Femur (tissue), 1 donor: Measurements from ENCODE around the gene BARX1.
"Not testable (repeated sequence)": the region's sequence is repeated elsewhere in the genome, so short reads cannot be mapped to it uniquely, and the experiment has no call there.

ENCODE experiments used
- DNase-seq: peaks from one replicate; pipeline ENCODE4 v3.0.0-alpha.2; 2017

BARX1 gene

DNA sequence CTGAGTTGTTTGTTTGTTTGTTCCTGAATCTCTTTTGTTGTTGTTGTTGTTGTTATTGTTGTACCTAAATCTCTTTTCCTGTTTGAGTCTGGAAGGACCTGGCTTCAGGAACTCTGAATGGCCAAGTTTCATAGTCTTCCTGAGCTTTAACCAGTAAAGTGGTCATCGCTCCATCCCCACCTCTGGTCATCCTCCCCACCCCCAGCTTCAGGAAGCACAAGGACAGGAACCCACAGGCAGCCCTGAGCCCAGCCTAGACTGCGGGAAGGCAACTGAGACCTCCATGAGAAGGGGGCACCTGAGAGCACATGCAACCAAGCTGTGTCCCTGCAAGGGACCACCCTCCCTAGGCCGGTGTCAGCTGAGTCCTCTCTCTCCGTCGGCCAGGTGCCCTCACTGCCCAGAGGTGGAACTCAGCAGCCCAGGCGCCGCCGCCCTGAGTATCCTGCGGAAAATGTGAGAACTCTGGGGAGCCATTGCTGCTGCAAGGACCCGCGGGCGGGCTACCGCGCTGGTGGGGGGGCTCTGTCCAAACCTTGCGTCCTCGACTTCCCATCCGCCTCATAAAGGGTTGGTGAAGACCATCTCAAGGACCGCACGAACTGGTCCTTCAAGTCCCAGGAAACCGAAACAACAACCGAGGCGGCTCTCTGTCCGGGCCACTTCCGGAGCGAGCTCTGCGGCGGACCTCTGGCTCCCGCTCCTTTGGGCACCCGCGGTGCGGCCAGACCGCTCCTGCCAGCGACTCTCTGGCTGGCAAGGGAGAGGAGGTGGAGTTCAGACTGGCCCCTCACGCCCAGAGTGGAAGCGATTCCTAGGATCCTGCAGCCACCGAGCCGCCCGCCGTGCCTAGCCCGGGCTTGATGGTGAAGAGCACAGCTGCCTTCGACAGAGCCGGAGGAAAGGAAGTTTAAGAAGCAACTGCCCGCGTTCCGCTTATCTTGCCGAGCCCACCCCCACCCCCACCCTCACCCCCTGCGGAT lies 4.2 kb downstream of the BARX1 start:
- no peak for DNase-seq

DNA sequence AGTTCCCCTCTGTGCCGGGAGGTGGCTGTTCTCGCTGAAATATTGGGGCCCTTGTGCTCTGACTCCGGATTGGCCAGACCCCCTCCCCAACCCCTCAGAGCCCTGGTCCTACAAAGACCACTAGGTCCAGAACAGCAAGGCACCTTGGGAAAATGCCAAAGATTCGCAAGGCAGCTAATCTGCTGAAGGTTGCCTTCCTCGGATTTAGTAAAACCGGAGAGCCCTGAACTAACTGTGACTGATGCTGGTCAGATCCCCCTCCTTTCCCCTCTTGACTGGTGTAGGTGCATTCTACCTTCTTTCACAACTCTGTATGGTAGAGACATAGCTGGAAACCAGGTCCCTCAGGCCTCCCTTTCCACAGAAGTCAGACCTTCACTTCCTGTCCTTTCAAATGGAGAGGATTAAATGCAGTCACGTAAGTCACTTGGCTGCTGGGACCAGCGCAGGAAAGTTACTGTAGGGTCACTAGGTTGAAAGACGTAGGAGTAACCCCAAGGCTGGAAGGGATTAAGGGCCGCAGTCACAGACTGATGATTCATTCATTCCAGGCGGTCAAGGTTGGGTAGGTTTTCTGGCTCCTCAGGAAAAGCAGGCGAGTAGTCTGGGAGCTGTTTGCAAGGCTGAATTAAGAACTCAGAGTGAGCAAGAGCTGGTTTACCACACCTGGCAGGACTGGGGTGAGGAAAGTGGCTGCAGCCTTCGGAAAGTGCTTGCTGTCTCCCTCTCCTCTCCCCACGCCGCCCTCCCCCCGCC lies 5.3 kb downstream of the BARX1 start:
- DNase-seq, result no peak

DNA sequence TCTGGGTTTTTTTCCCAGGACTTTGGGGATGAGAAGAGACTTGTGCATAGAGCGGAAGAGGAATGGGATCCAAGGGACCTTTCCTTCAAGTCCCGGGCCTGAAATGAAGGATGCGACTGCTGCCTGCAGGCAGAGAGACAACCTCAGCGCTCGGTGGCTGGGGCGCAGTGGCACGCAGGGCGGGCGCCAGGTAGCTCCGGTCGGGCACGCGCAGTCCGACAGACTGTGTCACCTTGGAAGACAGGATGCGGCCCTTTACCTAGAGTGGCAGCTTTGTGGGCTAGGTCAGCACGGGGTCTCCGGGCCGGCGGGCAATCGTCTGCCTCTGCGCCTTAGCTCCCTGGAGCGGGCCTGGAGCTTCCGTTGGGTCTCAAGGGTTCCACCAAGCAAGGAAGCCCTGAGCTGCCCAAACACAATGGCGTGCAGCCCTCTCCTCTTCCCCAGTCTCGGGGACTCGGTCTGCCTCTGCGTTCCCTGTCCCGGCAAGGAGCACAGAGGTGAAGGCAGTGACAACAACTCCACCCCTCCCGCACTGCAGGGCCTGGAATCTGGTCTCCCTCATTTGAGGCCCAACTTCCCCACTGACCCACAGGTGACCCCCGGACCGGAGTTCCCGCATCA lies 6.0 kb downstream of the BARX1 start:
- DNase-seq, result no peak

DNA sequence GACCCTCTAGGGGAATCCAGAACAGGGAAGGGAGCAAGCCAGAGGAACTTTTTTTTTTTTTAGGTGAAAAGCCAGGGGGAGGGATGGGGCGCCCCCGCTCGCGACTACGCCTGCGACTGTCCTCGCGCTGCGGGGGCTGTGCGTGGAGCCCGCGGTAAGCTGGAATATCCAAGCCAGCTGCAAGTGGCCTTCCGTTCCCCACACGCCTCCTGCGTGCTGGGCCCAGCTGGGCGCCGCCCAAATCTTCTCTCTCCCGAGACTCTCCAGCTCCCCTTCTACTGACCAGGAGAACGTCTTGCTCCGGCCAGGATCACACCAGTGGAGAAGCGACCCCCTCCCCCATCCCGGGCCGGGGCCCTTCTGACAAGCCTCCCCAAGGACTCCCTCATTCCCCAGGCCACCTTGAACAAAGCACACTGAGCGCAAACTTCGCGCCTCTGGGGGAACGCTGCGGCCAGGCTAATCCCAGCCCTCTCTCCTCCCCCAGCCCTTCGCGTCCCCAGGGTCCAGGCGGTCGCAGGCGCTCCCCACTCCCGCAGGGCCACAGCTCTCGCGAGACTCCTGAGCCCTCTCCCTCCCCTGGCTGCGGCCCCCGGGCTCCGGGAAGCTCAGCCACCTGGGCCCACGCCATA lies 6.6 kb downstream of the BARX1 start:
- DNase-seq, result no peak

DNA sequence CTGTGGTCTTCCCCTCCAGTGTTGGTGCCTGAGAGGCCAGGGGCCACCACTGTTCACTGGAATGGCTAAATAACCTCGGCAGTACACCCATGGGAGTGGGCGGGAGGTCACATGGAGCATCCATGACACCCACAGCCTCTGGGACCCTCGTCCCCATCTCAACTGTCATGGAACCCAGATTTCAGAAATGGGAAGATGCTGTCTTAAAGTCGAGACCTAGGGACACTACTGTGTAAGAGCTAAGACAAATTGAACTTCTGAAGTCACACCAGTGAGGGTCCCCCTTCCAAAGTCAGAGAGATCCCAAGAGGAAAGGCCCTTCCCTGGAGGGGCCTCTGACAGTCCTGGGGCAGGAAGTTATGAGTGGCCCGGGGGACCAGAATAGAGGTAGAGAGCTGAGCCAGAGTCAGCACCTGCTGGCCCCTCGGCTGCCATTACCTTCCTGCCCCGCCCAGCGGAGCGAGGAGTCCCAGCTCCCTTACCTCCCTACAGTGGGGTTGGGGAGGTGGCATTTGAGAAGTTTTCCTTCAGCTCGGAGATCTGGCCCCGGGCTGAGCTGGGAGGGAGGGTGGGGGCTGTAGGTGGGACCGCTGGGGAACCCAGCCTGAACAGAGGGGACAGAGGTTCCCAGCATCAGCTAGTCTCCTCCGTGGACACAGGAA lies 7.6 kb downstream of the BARX1 start:
- no peak for DNase-seq

DNA sequence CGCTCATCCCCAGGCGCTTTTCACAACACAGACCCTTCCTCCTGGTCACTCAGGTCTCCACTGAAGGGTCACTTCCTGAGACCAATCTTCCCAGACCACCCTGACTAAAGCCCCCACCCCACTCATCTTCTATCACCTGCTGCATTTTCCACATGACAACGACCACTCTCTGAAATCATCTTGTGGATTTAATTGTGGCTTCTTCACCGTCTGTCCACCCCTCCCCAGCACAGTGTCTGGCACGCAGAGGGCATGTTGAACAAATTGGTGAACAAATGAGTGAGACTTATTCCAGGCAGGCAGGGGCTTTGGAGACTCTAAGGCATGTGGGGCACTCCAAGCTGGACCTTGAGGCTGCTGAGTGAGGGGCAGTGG lies 8.8 kb downstream of the BARX1 start:
- no peak for DNase-seq

DNA sequence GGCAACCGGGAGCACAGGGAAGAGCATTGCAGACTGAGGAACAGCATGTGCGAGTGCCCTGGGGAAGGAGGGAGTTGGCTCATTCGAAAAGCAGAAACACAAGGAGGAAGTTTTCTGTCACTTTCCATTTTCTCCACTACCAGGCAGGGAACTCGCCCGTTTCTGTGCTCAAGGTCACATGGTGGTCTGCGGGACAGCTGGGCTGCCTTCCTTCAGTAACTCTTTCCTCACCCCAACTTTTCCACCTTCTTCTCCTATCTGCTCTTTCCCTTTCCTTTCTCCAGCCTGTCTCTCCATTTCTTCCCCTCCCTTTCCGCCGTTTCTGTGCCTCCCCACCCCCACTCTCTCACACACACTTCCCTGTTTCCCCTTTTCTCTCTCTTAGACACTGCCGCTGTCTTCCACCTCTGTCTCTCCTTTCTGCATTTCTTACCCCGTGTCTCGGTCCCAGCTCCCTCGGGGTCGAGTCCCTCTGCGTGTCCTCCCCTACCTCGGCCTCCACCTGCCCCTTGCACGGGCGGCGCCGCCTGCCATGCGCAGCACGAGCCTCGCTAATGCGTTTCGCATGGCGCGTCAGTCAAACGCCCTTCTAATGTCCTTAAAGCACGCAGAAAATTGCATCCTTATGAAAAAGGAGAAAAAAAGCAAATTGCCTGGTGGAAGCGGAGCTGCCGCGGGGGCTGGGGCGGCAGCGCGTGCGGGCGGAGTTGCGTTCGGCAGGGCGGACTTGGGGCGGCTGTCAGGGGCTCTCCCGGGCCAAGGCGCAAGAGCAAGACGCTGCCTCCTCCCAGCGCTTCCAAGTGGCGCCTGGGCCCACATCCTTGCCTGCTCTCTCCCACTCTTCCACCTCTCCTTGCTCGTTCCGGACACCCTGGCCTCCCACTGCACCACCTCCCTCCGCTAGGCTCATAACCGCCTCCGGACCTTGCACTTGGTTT lies 9.5 kb downstream of the BARX1 start:
- no peak for DNase-seq

DNA sequence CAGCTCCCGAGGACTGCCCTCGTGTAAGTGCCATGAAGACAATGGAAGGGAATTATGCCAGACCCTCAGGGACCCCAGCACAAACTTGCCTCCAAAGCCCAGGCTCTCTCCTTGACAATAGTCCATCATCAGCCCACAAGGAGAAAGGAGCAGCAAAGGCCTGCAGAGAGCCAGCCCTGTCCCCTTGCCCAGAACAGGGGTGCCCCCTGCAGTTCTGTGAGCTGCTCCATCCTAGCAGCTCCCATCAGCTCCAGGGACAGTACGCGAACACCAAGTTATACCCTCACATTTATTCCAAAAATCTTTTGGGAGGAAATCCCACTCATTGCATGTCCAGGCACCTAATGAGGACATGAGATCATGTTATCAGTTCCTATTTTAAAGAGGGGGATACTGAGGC lies 11.1 kb downstream of the BARX1 start:
- no peak for DNase-seq

DNA sequence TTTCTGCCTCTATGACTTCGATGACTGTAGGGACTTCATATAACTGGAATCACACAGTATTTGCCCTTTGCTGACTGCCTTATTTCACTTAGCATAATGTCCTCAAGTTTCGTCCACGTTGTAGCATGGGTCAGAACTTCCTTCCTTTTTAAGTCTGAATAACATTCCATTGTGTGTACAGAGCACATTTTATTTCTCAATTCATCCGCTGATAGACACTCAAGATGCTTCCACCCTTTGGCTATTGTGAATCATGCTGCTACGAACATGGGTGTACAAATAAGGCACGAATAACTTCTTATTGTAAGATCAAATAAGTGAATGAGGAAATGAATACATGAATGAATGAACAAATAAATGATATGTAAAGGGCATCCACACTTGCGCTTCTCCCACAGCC lies 13.0 kb downstream of the BARX1 start:
- DNase-seq, result no peak

DNA sequence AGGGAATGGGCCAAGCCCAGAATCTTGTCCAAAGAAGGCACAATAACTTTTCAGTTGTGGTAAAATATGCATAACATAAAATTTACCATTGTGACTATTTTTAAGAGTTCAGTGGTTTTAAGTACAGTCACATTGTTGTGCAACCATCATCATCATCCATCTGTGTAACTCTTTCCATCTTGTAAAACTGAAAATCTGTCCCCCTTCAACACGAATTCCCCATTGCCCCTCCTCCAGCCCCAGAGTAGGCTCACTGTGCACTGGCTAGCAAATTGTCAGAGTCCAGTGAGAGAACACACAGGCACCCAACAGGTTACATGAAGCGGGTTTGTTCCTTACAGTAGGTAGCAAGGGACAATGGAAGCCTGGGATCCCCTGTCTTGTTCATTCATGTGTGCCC lies 13.7 kb downstream of the BARX1 start:
- no peak for DNase-seq

DNA sequence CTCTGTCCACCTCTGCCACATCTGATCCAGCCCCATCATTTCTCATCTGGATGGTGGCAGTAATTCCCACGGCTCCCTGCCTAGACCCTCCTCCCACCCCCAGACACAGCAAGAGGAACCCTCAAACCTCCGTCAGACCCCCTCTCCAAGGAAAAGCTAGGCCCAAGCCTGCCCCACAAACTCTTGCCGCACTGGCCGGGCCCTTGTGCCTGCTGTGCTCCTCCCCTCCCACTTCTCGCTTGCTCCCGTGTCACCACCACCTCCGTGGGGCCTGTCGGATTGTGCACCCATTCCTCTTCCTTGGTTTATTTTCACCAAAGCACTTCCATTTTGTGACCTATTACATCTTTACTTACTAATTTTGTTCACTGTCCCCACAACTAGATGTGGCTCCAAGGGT lies 14.2 kb downstream of the BARX1 start:
- DNase-seq, result no peak

DNA sequence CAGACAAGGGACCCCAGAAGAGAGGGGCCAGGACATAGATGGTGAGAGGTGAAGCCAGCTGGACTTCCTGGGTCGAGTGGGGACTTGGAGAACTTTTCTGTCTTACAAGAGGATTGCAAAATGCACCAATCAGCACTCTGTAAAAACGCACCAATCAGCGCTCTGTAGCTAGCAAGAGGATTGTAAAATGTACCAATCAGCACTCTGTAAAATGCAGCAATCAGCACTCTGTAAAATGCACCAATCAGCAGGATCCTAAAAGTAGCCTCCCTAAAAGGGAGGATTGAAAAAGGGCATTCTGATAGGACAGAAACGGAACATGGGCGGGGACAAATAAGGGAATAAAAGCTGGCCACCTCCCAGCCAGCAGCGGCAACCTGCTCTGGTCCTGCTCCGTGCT lies 15.6 kb downstream of the BARX1 start:
- DNase-seq, result not testable (repeated sequence)

DNA sequence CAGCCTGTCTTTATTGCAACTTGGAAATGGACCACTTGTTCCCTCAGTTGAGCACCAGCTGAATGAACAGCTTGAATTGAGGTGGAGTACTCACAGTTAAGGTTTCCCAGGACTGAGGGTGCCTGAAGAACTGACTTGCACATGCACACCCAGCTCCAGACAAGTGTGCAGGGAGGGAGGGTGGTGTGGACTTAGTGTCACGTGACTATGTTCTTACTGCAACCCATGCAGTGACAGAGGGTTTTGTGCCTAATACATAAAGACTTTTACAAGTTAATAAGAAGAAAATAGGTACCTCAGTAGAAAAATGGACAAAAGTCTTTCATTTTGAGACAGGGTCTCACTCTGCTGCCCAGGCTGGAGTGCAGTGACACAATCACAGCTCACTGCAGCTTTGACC lies 18.0 kb downstream of the BARX1 start:
- DNase-seq, result no peak

DNA sequence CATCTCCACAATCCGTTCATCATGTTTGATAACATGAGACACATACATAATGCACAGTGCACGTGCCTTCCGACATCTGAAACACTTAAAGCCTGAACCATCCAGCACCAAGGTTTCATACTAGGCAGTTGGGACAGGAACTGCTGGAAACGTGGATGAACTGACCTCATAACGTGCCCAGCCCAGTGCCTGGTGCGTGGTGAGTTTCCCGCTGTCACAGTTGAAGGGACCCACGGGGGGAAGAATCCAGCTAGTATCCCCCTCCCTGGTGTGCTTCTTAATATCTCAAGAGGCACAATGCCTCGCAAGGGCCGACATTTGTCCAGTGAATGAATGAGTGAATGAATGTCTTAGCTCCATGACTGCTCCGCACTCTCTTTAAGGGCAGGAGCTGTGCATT lies 23.2 kb downstream of the BARX1 start:
- DNase-seq, result no peak

DNA sequence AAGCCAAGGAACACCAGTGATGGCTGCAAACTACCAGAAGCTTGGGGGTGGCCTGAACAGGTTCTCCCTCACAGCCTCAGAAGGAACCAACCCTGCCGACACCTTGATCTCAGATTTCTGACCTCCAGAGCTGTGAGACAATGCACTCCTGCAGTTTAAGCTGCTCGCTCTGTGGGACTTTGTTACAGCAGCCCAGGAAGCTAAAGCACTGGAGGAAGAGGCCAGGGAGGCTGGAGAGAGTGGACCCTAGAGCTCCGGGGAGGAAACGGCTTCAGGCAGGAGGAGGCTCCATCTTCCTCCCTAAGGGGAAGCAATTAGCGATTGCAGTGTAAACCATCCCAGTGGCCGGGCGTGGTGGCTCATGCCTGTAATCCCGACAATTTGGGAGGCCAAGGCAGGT lies 25.1 kb downstream of the BARX1 start:
- no peak for DNase-seq

DNA sequence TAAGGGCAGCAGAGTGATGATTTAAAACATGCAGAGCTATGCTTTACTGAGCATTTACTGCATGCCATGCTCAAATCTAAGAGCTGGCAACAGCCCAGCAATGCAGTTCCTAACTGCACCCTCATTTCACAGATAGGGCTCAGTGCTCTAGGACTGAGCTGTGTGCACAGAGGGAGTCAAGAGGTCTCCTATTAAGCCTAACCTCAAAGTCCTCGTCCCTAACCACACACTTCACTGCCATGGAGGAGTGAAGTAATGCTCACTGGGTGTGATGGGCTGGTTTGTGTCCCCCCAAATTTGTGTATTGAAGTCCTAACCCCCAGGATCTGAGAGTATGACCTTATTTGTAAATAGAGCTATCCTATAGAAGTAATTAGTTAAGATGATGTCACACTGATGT lies 25.9 kb downstream of the BARX1 start:
- DNase-seq, result no peak

DNA sequence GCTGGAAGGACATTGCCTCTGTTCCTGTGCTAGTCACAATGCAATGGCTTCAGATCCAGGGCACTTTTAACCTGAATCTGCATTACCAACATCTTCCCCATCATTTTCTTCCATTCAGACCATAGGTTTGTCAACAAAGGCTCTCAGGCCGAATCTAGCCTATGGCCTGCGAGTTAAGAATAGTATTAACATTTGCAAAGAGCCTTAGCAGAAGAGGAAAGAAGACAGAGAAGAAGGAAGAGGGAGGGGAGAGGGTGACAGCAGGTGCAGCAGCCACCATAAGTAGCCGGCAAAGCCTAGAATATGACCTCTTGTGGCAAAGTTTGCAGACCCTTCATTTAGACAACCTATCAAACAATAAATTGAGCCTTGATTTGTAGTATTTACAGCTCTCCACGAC lies 32.6 kb downstream of the BARX1 start:
- no peak for DNase-seq

DNA sequence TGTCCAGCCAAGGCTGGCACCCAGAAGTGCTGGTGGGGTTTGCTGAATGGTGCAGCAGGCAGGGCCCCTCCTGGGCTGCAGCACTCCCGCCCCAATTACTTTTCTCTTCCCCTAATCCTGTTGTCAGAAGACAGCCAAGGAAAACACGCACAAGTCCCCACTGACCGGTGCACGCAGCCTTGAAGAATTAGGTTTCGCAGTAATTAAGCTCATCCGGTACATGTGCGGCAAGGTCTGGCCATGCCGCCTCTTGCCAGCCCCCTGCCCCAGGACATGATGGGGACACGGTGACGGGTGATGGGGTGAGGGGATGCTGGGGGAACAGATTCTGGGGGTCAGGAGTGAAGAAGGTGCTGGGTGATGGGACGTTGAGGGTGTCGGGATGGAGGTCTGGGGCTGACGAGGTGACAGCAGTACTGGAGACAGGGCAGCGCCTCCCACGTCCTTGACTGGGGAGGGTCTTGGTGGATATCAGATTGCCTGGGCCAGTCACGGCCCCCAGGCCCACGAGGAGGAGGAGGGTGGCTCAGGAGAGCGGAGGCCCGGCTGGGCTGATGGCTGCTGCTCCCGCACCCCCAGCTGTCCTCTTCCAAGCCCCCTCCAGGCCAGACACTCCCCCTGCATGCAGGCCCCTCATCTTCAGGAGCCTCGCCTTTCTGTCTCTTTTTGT lies 34.9 kb downstream of the BARX1 start:
- no peak for DNase-seq

DNA sequence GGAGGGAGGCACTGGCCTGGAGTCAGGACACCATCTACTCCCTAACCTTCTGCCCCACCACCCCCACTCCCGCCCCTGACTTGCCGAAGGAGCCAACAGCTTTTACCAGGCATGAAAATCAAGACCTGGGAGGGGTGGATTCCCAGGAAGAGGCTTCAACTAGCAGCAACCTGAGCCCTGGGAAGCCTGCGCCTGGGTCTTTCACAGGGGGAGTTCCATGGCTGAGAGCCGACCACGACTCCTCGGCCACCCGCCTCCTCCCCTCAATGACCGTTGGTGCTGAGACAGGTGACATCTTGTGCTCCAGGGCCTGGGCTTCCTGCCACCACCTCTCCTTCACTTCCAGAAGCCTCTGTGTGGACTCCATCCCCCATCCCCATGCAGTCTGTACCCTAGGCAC lies 37.1 kb downstream of the BARX1 start:
- DNase-seq, result no peak

DNA sequence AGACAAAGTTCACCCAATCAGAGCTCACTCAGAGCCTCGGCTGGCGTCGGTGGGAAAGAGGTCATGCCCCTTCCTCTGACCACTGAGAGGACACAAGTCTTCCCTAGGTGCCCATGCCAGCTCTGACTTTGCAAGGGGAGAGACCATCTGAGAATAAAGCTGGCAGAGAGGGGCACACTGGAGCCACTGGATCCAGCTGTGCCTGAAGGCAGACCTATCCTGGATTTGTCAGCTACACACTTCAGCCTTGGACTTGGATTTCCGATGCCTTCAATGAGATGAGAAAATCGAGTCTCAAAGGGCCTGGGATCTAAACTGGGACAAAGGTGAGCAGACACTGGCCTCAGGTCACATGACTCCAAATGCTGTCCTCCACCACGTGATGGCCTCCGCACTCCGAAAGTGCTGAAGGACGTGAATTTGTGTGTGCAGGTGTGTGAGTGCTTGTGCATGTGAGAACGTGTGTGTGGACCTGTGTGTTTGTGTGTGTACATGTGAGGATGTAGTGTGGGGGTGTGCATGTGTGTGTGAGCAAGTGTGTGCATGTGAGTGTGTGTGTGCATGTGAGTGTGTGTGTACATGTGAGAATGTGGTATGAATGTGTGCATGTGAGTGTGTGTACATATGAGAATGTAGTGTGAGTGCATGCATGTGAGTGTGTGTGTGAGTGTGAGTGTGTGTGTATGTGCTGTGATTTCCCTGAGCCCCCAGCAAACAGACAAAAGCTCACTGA lies 37.9 kb downstream of the BARX1 start:
- no peak for DNase-seq
